Activated gamma-delta T cell treated with anti-CD3 and anti-CD28 coated beads, Interleukin-2, amount 50 U/mL, for 16 hours (primary cell): ENCODE results near the gene ZNF154.
A peak's percentile ranks its signal among the peaks of the same experiment; 100 is the strongest.
"Not testable (repeated sequence)": the region's sequence is repeated elsewhere in the genome, so short reads cannot be mapped to it uniquely, and the experiment has no call there.

ENCODE experiments used
- DNase-seq: peaks from one replicate; pipeline ENCODE4 v3.0.0-alpha.2; 2020; ENCODE audit warnings: low read depth

ZNF154 gene

GRCh38 chr19:57708641-57709361, at the start of gene ZNF154:
Gene ZNF154, minus strand, starts transcription at chr19:57709204. Its CDS starts 233 bp downstream, at chr19:57708971.
- peak; percentile 8 for DNase-seq

- DNase-seq, result no peak
These were observed 48.9 kb upstream of the ZNF154 start for GRCh38 chr19:57757941-57758340.

GRCh38 chr19:57755031-57755430, 46.0 kb upstream of the ZNF154 start:
- DNase-seq, result no peak

- DNase-seq, result no peak
These were observed 45.2 kb upstream of the ZNF154 start for GRCh38 chr19:57754091-57754673.

DNA sequence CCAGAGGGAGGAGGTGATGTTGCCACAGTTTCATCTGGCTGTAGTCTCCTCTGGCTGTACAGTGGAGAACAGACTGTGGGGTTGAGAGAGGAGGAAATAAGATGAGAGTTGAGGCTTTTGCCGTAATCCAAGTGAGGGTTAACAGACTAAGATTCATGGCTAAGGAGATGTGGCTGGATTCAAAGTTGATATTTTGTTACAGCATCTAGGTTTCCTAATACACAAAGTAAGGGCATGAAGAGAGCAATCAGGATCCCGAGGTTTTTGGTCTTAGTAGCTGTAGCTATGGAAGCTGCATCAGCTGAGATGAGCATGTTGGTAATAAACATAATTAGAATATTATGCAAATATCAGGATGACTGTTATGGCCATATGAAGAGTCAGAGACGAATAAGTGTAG, 39.0 kb upstream of the ZNF154 start:
- no peak for DNase-seq

- DNase-seq, result no peak
These were observed 38.4 kb upstream of the ZNF154 start for GRCh38 chr19:57747472-57747807.

DNA sequence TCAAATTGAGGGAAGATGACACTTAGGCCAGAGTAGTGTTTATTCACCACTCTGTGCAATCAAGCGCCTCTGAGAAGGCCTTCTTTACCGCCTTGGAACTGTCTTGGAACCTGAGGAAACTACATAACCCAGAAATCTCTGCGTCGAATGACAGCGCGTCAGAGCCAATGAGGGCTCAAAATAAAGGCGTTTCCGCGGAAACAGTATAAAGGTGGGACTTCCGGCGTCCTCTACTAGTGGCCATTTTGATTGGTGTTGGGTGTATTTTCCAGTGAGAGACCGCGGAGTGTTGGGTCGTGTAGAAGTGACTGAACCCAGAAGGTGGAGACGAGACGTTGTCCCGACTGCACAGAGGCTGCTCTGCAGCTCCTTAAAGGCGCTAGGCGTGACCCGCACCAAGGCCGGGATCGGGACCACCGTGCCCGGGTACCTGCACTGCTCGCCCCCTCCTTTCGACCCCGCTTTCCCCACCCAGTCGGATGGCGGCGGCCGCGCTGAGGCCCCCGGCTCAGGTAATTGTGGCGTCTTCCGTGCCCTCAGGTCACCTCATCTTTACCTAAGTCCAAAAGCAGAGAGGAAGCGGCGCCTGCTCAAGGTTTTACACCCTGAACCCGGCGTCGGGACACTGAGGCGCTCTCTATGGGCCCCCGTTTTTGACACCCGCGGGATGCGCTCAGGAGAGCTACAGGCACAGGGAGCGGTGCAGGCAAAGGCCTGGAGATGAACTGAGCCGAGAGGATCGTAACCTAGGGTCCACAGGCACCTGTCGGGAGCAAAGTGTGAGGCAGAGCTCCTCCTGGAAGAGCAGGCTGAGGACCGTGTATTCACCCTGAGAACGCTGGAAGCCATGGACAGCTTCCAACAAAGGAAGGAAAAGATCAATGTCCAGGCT, 37.8 kb upstream of the ZNF154 start, which contains the start of gene ZNF776:
ZNF776 (plus strand) TSS at position 236 of the 892 bp plus-strand sequence; CDS start at position 480, 244 bp downstream.
- peak; percentile 73 for DNase-seq

GRCh38 chr19:57738770-57739169, 29.8 kb upstream of the ZNF154 start:
- DNase-seq, result not testable (repeated sequence)

GRCh38 chr19:57738320-57738719, 29.3 kb upstream of the ZNF154 start:
- peak; percentile 9 for DNase-seq

DNA sequence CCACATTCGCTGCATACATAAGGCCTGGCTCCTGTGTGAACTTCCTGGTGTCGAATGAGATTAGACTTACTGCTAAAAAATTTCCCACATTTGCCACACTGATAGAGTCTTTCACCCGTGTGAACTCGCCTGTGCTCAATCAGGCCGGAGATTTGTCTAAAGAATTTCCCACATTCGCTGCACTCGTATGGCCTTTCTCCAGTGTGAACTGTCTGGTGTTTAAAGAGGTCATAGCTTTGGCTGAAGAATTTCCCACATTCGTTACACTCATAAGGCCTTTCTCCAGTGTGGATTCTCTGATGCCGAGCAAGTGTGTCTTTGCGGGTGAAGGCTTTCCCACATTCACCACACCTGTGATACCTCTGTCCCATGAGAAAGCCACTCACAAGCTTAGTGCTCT, 11.9 kb upstream of the ZNF154 start:
- DNase-seq, result no peak

GRCh38 chr19:57719901-57720519, 11.0 kb upstream of the ZNF154 start:
- DNase-seq, result no peak

DNA sequence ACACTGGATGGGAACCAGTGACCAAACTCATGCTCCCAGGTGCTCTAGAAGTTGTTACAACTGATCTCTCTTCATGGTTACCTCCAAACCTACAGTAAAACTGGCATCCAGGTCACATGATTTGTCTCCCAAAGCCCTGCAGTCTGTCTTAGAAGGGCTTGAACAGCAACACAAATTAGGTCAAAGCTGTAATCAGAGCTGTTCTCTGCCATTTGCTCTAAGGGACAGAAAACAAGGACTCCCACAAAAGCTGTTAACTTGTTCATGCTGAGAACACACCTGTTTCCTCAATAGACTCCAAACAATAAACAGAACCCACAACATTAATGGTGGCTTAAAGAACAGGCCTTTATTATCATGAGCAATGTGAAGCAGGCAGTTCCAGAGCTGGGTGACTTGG, 10.4 kb upstream of the ZNF154 start:
- no peak for DNase-seq

- DNase-seq, result no peak
These were observed 3.2 kb upstream of the ZNF154 start for GRCh38 chr19:57712222-57712621.

DNA sequence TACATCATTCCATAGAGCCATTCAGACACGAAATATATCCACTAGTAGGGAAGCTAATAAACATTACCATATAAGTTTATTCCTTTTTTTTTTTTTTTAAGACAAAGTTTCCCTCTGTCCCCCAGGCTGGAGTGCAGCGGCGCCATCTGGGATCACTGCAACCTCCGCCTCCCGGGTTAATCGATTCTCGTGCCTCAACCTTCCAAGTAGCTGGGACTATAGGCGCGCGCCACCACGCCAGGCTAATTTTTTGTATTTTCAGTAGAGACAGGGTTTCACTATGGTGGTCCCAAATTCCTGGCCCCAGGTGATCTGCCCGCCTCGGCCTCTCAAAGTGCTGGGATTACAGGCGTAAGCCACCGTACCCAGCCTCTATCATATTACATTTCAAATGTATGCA, 612 bp upstream of the ZNF154 start:
- DNase-seq, result no peak

- no peak for DNase-seq
These were observed 2.7 kb downstream of the ZNF154 start for GRCh38 chr19:57706346-57706745.

- no peak for DNase-seq
These were observed 7.4 kb downstream of the ZNF154 start for GRCh38 chr19:57701625-57702024.

- DNase-seq, result no peak
These were observed 19.3 kb downstream of the ZNF154 start for GRCh38 chr19:57689750-57690149.

DNA sequence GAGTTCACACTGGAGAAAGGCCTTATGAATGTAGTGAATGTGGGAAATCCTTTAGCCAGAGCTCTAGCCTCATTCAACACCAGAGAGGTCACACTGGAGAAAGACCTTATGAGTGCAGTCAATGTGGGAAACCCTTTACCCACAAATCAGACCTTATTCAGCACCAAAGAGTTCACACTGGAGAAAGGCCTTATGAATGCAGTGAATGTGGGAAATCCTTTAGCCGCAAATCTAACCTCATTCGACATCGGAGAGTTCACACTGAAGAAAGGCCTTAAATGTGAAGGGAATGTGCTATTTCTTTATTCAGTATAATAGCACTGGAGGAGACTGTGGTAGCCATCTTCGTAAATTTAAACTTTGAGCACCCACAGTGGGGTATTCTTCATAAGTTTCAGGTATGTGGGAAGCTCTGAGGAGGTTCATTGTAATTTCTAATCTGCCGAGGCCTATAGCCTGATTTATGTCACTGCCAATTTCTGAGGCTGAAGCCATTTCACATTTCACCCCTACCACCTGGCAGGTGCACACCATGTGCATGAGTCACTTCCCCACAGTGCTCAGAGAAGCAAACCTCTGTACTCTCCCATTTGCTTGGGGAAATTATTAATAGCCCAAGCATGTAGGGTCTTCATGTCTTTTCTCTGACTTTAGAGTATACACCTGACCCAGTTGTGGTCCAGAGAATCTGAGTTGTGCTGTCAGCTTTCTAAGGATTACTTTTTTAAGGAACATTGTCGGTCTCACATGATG, 20.8 kb downstream of the ZNF154 start:
- no peak for DNase-seq

- no peak for DNase-seq
These were observed 21.5 kb downstream of the ZNF154 start for GRCh38 chr19:57687363-57688010.

DNA sequence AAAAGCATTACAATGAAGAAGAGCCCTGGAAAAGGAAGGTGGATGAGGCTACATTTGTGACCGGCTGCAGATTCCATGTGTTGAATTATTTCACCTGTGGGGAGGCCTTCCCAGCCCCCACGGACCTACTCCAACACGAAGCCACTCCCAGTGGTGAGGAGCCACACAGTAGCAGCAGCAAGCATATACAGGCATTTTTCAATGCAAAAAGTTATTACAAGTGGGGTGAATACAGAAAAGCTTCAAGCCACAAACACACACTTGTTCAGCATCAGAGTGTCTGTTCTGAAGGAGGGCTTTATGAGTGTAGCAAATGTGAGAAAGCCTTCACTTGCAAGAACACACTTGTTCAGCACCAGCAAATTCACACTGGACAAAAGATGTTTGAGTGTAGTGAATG, 22.3 kb downstream of the ZNF154 start:
- no peak for DNase-seq

- DNase-seq, result no peak
These were observed 26.7 kb downstream of the ZNF154 start for GRCh38 chr19:57682226-57682766.
